ENCODE data around the gene MEST. TPM values are rescaled to one million over a fixed set of nuclear protein-coding genes. Genes with fewer than 3 reads are reported as not detected.

The MEST gene
- total and polyA plus RNA-seq, 4 donors: 2.7 to 23.0 (median 7.0) TPM

- Histone ChIP-seq H3K9me3 (ENCODE audit: control insufficient read depth, low read length) (no peaks in the 10 kb centered on the region), H3K27me3 (ENCODE audit: control insufficient read depth in 1 of 2, insufficient read depth in 2 of 2, low read length in 1 of 2) (no peaks in the 10 kb centered on the region), H3K36me3 (ENCODE audit: control insufficient read depth in 1 of 2, insufficient read depth in 2 of 2, low read length in 1 of 2) (peaks cover 2 to 3% of the 10 kb centered on the region in 2 donors), H3K27ac (ENCODE audit: low read depth in 1 of 2, low read length in 2 of 2) (no peak overlapping the region), H3K4me1 (ENCODE audit: control insufficient read depth in 1 of 2, insufficient read depth in 2 of 2, low read length in 2 of 2) (no peaks in the 10 kb centered on the region), H3K4me3 (ENCODE audit: low read length in 2 of 2) (no peak overlapping the region)
- intact Hi-C loops (cut with DNase I): no loop called here
- no peak for ATAC-seq (ENCODE audit: low FRiP score)
- no peak for DNase-seq
- WGBS, 2 donors: 74 to 76% methylated on average over 3 of the region's 3 CpGs
Measured at GRCh38 chr7:130553398-130554029, 61.6 kb downstream of the MEST start.

GRCh38 chr7:130554481-130554880 is 62.6 kb downstream of the MEST start:
- Histone ChIP-seq H3K4me3 (ENCODE audit: low read length in 2 of 2) (no peak overlapping the region), H3K9me3 (ENCODE audit: control insufficient read depth, low read length) (no peaks in the 10 kb centered on the region), H3K4me1 (ENCODE audit: control insufficient read depth in 1 of 2, insufficient read depth in 2 of 2, low read length in 2 of 2) (no peaks in the 10 kb centered on the region), H3K27ac (ENCODE audit: low read depth in 1 of 2, low read length in 2 of 2) (no peak overlapping the region), H3K27me3 (ENCODE audit: control insufficient read depth in 1 of 2, insufficient read depth in 2 of 2, low read length in 1 of 2) (no peaks in the 10 kb centered on the region), H3K36me3 (ENCODE audit: control insufficient read depth in 1 of 2, insufficient read depth in 2 of 2, low read length in 1 of 2) (peaks cover 2 to 3% of the 10 kb centered on the region in 2 donors)
- ATAC-seq (ENCODE audit: low FRiP score): no peak
- WGBS, 2 donors: 91 to 92% methylated on average over 3 of the region's 3 CpGs
- no peak for DNase-seq
- intact Hi-C loops (cut with DNase I): no loop called here

Small RNAs within 50 kb of the gene (microRNA-seq; reads per million reads assigned to microRNA genes)
- 1,742 to 3,621 reads per million in 2 donors for gene MIR335

Other genes starting within 250 kb of the MEST start
- gene CPA2, start 225.2 kb upstream of the MEST start, total RNA-seq: 1 to 10 TPM in 1 of 2 donors, under 1 TPM in 1; 0.72 to 1.0 TPM
- 1 to 10 TPM in 1 of 2 donors, under 1 TPM in 1; 0.38 to 2.8 TPM for gene CPA2, start 225.2 kb upstream of the MEST start, polyA plus RNA-seq
- 1 to 10 TPM in 1 of 2 donors, under 1 TPM in 1; 0.45 to 1.0 TPM for gene CPA4, start 198.9 kb upstream of the MEST start, total RNA-seq
- under 1 TPM in 1 of 2 donors, not detected in 1; 0.18 TPM for gene CPA4, start 198.9 kb upstream of the MEST start, polyA plus RNA-seq
- gene CPA5, start 147.3 kb upstream of the MEST start, total RNA-seq: not detected
- gene CPA5, start 147.3 kb upstream of the MEST start, polyA plus RNA-seq: not detected
- gene CPA1, start 111.6 kb upstream of the MEST start, total RNA-seq: 1 to 10 TPM; 3.6 to 5.9 TPM
- 1 to 10 TPM; 6.5 to 9.4 TPM for gene CPA1, start 111.6 kb upstream of the MEST start, polyA plus RNA-seq
- gene CEP41, start 51.1 kb upstream of the MEST start, total RNA-seq: 1 to 10 TPM; 6.2 to 6.6 TPM
- gene CEP41, start 51.1 kb upstream of the MEST start, polyA plus RNA-seq: 1 to 10 TPM; 2.1 to 7.5 TPM
- gene COPG2, start 176.7 kb downstream of the MEST start, total RNA-seq: 10 to 100 TPM in 1 of 2 donors, 1 to 10 TPM in 1; 9.7 to 13.2 TPM
- 1 to 10 TPM; 5.6 to 9.0 TPM for gene COPG2, start 176.7 kb downstream of the MEST start, polyA plus RNA-seq
- gene TSGA13, start 194.5 kb downstream of the MEST start, total RNA-seq: not detected
- not detected for gene TSGA13, start 194.5 kb downstream of the MEST start, polyA plus RNA-seq
- gene KLF14, start 242.1 kb downstream of the MEST start, total RNA-seq: under 1 TPM in 1 of 2 donors, not detected in 1; 0.12 TPM
- not detected for gene KLF14, start 242.1 kb downstream of the MEST start, polyA plus RNA-seq

Data from aorta (tissue), 5 donors.